ENCODE measurements around the gene ZFAND4. TPM values are rescaled to one million over a fixed set of nuclear protein-coding genes. Genes with fewer than 3 reads are reported as not detected.

The ZFAND4 gene
- total and polyA plus RNA-seq, 10 of the 15 experiments (the other 5 are each of a cell fraction or from before 2014, with no cell fraction given), result 4.7 to 20.8 (median 12.8) TPM

GRCh38 chr10:45586028-45586824, 86.3 kb downstream of the ZFAND4 start:
- RAD21 ChIA-PET (ENCODE audit: unreplicated experiment), result interaction anchor here (1.2 kb wide), 1 partner anchor 125 kb away, joined by 5 read pairs; no protein-coding TSS in a partner anchor
- H3K9me3 ChIP-seq (replicated peaks; ENCODE audit: control insufficient read depth, insufficient read depth, low read length), result no peaks in the 10 kb centered on the region; the same call in 1 of the 3 replicates
- peaks cover 8% of the 10 kb centered on the region for H3K4me1 ChIP-seq (ENCODE audit: control insufficient read depth, insufficient read depth, low read length)
- no peak overlapping the region for H3K9ac ChIP-seq (ENCODE audit: control insufficient read depth, insufficient read depth, low read length)
- H3K79me2 ChIP-seq (ENCODE audit: control insufficient read depth, insufficient read depth, low read length), result no peaks in the 10 kb centered on the region; the same call in 1 of the 2 replicates
- WGBS (ENCODE audit: insufficient coverage, insufficient replicate concordance, low lambda C conversion rate, missing lambda C conversion rate), result 79% methylated on average over 3 of the region's 3 CpGs
- H3K4me2 ChIP-seq (ENCODE audit: control insufficient read depth, insufficient read depth), result no peak overlapping the region
- POLR2A ChIA-PET, result no interaction called here
- H2AFZ ChIP-seq (ENCODE audit: control insufficient read depth, low read depth, low read length), result no peak overlapping the region
- SMC1A ChIA-PET (ENCODE audit: uncharacterized antibody, unreplicated experiment), result interaction anchor here (1.8 to 1.9 kb wide), 2 partner anchors 9 to 124 kb away, joined by 4 to 6 read pairs; no protein-coding TSS in a partner anchor
- in situ Hi-C loops (cut with MboI), result no loop called here
- H4K20me1 ChIP-seq (ENCODE audit: control insufficient read depth, insufficient read depth), result no peaks in the 10 kb centered on the region
- no peak overlapping the region for H3K27ac ChIP-seq (ENCODE audit: control insufficient read depth, insufficient read depth)
- DNase-seq (ENCODE audit: low read depth, low spot score) (no peak), FAIRE-seq (no peak), ATAC-seq (no peak)
- BruUV-seq (replicated peaks), result no TSS peak
- TF ChIP-seq ATF3 (IDR thresholded peaks at IDR 0.05; ENCODE audit: borderline replicate concordance, extremely low read depth, low read depth, low read length) (no peak), EED (IDR thresholded peaks at IDR 0.05; ENCODE audit: low read depth) (no peak), YBX1 (IDR thresholded peaks at IDR 0.05) (no peak)
- H3K36me3 ChIP-seq (ENCODE audit: control insufficient read depth in 2 of 2, insufficient read depth in 2 of 2, low read length in 1 of 2), result no peaks in the 10 kb centered on the region
- no peak overlapping the region for H3K4me3 ChIP-seq
- intact Hi-C loops (cut with micrococcal nuclease; ENCODE audit: unreplicated experiment), result no loop called here
- CTCF ChIA-PET, result no interaction called here
- no peaks in the 10 kb centered on the region for H3K27me3 ChIP-seq (replicated peaks in 1 of 2; ENCODE audit: control insufficient read depth in 2 of 2, insufficient read depth in 2 of 2, low read length in 1 of 2)

- Histone ChIP-seq H3K36me3 (ENCODE audit: control insufficient read depth in 2 of 2, insufficient read depth in 2 of 2, low read length in 1 of 2) (no peaks in the 10 kb centered on the region), H3K79me2 (ENCODE audit: control insufficient read depth, insufficient read depth, low read length) (peaks cover 6% of the 10 kb centered on the region), H3K4me1 (ENCODE audit: control insufficient read depth, insufficient read depth, low read length) (peaks cover 13% of the 10 kb centered on the region), H4K20me1 (ENCODE audit: control insufficient read depth, insufficient read depth) (no peaks in the 10 kb centered on the region), H3K27ac (ENCODE audit: control insufficient read depth, insufficient read depth) (no peak overlapping the region), H3K9me3 (replicated peaks; ENCODE audit: control insufficient read depth, insufficient read depth, low read length) (no peaks in the 10 kb centered on the region; the same call in 1 of the 3 replicates), H3K4me3 (no peak overlapping the region), H3K9ac (ENCODE audit: control insufficient read depth, insufficient read depth, low read length) (no peak overlapping the region), H2AFZ (ENCODE audit: control insufficient read depth, low read depth, low read length) (no peak overlapping the region), H3K4me2 (ENCODE audit: control insufficient read depth, insufficient read depth) (no peak overlapping the region), H3K27me3 (replicated peaks in 1 of 2; ENCODE audit: control insufficient read depth in 2 of 2, insufficient read depth in 2 of 2, low read length in 1 of 2) (no peaks in the 10 kb centered on the region)
- TF ChIP-seq JUND (IDR thresholded peaks at IDR 0.05; ENCODE audit: low read depth, low read length) (no peak), SKIL (IDR thresholded peaks at IDR 0.05; ENCODE audit: low read depth, poor library complexity, severe bottlenecking) (no peak), KLF5 (IDR thresholded peaks at IDR 0.05; ENCODE audit: partially characterized antibody) (no peak), RAD51 (IDR thresholded peaks at IDR 0.05) (no peak), BCL11A (IDR thresholded peaks at IDR 0.05; ENCODE audit: low read depth, low read length) (no peak), ATF2 (IDR thresholded peaks at IDR 0.05; ENCODE audit: low read length) (no peak), CREM (IDR thresholded peaks at IDR 0.05; ENCODE audit: low read depth) (no peak), SRF (IDR thresholded peaks at IDR 0.05; ENCODE audit: low read depth in 2 of 2, low read length in 2 of 2) (no peak), RB1 (IDR thresholded peaks at IDR 0.05; ENCODE audit: borderline replicate concordance) (no peak), IKZF1 (conservative IDR thresholded peaks at IDR 0.05) (no peak)
- 73% methylated on average over 2 of the region's 2 CpGs for WGBS (ENCODE audit: insufficient coverage, insufficient replicate concordance, low lambda C conversion rate, missing lambda C conversion rate)
- CTCF ChIA-PET, result interaction anchor here (0.6 kb wide), 1 partner anchor 78 kb away, joined by 3 read pairs; no protein-coding TSS in a partner anchor
- RAD21 ChIA-PET (ENCODE audit: unreplicated experiment), result no interaction called here
- DNase-seq (ENCODE audit: low read depth, low spot score), result no peak
- no TSS peak for BruUV-seq (replicated peaks)
- intact Hi-C loops (cut with micrococcal nuclease; ENCODE audit: unreplicated experiment) (no loop called here), in situ Hi-C loops (cut with MboI) (no loop called here)
- no peak for ATAC-seq
- POLR2A ChIA-PET, result no interaction called here
- SMC1A ChIA-PET (ENCODE audit: uncharacterized antibody, unreplicated experiment), result no interaction called here
- no peak for FAIRE-seq
These were observed 87.4 kb downstream of the ZFAND4 start for GRCh38 chr10:45585131-45585530.
